Stimulated activated CD4-positive, alpha-beta T cell treated with anti-CD3 and anti-CD28 coated beads, Interleukin-4, amount 100 ng/mL, for 24 hours (primary cell): Measurements from ENCODE around the gene MARS1.
A peak's percentile ranks its signal among the peaks of the same experiment; 100 is the strongest.
"Not testable (repeated sequence)": the region's sequence is repeated elsewhere in the genome, so short reads cannot be mapped to it uniquely, and the experiment has no call there.

Experiments used
- DNase-seq: peaks from one replicate; pipeline ENCODE4 v3.0.0-alpha.2; 2020

Gene MARS1

DNA sequence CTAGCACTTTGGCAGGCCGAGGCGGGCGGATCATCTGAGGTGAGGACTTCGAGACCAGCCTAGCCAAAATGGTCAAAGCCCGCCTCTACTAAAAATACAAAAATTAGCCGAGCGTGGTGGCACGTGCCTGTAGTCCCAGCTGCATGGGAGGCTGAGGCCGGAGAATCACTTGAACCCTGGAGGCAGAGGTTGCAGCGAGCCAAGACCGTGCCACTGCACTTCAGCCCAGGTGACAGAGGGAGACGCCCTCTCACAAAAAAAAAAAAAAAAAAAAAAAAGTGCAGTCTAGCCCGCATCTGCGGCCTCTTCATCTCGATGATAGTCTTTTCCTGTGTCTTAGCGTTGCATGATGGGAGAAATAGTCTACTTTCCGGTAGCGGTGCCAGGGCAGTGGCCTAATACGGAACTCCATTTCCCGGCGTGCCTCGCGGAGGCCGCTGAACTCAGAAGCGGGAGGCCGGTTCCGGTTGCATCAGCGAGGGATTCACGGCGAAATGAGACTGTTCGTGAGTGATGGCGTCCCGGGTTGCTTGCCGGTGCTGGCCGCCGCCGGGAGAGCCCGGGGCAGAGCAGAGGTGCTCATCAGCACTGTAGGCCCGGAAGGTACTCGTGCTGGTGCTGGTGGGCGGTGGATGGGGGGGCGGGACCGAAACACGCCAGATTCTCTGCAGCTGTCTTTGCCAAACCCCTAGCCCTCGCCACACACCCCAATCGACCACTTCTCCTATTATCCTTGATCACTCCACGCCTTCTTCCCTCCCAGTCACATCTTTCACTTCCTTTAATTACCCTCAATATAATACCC is at the start of gene MARS1:
MARS1 (plus strand) TSS at position 472 of the 805 bp plus-strand sequence; CDS start at position 495, 23 bp downstream.
- DNase-seq, result peak; percentile 95

GRCh38 chr12:57438400-57438799 is 49.5 kb upstream of the MARS1 start:
- DNase-seq, result no peak

DNA sequence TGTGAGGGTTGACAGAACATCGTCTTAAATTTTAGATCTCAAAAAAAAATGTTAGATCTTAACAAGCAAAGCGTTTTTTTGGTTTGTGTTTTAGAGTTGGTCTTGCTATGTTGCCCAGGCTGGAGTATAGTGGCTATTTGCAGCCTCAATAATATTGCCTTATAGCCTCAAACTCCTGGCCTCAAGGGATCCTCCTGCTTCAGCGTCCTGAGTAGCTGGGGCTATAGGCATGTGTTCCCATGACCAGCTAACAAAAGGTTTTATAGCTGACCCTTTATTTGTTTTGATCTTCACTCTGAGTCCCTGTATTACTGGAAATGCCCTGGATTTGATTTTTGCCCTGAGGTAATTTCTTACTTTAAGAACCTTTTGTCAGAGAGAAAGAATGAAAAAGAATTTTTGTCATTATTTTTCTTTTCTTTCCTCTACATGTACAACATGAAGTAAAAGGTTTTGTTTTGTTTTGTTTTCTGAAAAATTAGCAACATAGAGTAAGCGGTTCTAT is 48.1 kb upstream of the MARS1 start:
- DNase-seq, result no peak

DNA sequence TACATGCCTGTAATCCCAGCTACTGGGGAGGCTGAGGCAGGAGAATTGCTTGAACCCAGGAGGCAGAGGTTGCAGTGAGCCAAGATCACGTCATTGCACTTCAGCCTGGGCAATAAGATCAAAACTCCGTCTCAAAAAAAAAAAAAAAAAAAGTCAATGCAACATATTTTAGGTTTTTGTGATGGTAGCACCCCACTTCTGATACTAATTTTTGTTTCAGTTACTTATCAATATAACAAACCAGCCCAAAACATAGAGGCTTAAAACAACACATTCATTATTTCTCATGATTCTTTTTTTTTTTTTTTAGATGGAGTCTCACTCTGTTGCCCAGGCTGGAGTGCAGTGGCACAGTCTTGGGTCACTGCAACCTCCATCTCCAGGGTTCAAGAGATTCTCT is 46.5 kb upstream of the MARS1 start:
- not testable (repeated sequence) for DNase-seq

DNA sequence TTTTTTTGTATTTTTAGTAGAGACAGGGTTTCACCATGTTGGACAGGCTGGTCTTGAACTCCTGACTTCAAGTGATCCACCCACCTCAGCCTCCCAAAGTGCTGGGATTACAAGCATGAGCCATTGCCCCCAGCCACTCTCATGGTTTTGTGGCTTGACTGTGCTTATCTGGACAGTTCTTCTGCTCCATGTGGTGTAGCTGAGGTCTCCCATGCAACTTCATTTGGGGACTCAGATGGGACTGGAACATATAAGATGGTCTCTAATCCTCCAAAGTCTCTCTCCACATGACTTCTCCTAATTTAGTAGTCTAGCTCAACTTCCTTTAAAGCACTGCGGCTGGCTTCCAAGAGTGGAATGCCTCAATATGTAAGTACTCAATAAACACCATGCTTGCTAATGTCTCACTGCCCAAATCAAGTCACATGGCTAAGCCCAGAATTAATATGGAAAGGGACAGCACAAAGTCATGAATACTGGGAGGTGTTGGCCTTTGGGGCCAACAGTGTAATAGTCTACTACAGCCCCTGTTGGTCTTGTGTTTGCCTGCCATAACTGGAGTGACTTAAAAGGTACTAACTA is 45.9 kb upstream of the MARS1 start:
- DNase-seq, result no peak

- DNase-seq, result not testable (repeated sequence)
Observed at GRCh38 chr12:57444337-57444736, 43.5 kb upstream of the MARS1 start.

DNA sequence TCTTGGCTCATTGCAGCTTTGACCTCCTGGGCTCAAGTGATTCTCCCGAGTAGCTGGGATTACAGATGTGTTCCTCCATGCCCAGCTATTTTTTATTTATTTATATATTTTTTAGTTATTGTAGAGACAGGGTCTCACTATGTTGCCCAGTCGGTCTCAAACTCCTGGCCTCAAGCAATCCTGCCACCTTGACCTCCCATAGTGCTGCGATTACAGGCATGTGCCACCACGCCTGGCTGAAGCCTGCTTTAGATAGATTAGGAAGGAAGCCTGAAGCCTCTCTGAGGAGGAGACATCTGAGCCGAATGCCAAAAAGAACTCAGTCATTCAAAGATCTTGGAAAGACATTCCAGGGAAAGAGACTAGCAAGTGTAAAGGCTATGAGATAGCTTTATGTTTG is 43.1 kb upstream of the MARS1 start:
- no peak for DNase-seq

GRCh38 chr12:57446292-57446960 is 41.4 kb upstream of the MARS1 start:
- DNase-seq, result no peak

DNA sequence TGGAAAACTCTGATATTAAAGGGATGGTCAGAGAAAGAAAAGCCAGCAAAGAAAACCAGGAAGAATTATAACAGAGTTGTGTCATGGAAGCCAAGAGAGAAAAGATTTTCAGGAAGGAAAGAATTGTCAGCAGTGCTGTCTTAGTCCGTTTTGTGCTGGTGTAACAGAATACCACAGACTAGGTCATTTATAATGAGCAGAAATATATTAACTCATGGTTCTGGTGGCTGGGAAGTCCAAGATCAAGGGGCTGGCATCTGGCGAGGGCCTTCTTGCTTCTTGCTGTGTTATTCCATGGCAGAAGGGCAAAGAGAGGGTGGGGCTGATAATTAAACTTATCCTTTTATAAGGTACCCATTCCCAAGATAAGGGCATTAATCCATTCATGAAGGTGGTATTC is 39.2 kb upstream of the MARS1 start:
- no peak for DNase-seq

DNA sequence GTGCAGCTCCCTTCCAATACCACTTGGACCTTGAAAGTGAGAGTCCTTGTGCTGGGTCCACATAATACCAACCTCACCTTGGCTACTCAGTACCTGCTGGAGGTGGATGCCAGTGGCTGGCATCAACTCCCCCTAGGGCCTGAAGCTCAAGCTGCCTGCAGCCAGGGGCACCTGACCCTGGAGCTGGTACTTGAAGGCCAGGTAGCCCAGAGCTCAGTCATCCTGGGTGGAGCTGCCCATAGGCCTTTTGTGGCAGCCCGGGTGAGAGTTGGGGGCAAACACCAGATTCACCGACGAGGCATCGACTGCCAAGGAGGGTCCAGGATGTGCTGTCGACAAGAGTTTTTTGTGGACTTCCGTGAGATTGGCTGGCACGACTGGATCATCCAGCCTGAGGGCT is 38.5 kb upstream of the MARS1 start:
- no peak for DNase-seq

- DNase-seq, result no peak
Observed at GRCh38 chr12:57450057-57450456, 37.8 kb upstream of the MARS1 start.

GRCh38 chr12:57451233-57451778 is 36.6 kb upstream of the MARS1 start:
- no peak for DNase-seq

DNA sequence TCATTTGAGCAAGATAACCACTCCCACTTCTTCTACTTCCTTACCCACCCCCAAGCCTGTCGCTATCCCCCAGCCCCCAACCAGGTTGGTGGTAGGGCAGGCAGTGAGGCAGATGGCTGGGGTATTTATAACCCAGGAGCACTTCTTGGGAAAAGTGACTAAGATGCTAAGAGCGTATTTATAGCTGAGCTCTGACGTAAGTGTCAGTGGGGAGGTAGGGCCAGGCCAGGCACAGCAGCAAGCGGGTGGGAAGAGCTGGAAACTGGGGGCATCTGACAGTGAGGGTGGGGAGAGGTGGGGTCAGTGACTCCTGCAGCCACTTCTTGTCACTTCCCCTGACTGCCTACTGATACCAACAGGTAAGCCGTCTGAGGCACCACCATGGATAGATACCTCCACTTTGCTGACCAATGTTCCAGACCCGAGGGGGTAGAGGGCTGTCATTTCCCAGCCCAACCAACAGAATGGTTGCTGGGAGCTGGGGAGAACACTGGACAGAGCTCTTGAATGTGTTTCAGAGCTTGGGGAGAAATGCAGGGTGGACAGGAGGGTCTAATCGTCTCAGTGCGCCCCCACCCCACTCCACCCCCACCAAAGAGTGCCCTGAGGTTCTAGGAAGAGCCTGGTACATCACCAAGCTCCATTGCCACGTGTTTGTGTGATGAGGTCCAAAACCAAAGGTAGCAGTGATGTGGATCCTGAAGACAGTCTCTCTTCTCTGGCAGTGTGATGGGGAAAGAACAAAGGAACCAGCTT is 35.5 kb upstream of the MARS1 start:
- no peak for DNase-seq

DNA sequence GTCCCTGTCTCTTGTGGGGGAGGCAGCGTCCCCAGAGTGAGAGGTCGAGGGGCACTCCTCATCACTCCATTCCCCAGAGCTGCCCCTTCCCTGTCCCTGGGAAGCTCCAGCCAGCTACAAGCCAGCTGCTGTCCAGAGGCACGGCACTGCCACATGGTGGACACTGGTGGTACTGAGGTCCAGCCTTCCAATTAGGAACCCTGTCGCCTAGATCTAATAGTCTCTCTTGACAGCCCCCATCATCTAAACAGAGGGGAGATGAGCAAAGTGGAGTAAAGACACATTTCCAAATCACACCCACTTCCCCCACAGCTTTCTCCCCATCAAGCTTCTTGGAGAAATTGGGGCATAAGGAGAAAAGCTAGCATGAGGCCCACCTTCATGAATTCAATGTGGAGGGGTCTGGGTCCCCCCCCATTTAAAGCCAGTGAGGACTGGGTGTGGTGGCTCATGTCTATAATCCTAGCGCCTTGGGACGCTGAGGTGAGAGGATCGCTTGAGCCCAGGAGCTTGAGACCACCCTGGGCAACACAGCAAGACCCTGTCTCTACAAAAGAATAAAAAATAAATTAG is 34.8 kb upstream of the MARS1 start:
- peak; percentile 63 for DNase-seq

DNA sequence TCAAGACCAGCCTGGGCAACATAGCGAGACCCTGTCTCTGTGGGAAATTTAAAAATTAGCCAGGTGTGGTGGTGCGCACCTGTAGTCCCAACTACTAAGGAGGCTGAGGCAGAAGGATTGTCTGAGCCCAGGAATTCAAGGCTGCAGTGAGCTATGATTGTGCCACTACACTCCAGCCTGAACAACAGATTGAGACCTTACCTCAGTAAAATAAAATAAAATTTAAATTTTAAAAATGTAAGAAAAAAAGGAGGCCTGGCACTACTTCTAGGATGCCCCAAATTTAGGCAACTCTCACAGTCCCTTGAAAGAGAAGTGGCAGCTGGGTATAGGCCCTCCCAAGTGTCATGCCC is 33.7 kb upstream of the MARS1 start:
- DNase-seq, result no peak

GRCh38 chr12:57454566-57455373 is 33.1 kb upstream of the MARS1 start, which contains the start of gene INHBE:
Gene INHBE, plus strand, starts transcription at chr12:57455307. Its CDS starts 230 bp downstream, at chr12:57455537.
- no peak for DNase-seq

GRCh38 chr12:57455374-57456144 is 32.3 kb upstream of the MARS1 start:
- DNase-seq, result no peak

DNA sequence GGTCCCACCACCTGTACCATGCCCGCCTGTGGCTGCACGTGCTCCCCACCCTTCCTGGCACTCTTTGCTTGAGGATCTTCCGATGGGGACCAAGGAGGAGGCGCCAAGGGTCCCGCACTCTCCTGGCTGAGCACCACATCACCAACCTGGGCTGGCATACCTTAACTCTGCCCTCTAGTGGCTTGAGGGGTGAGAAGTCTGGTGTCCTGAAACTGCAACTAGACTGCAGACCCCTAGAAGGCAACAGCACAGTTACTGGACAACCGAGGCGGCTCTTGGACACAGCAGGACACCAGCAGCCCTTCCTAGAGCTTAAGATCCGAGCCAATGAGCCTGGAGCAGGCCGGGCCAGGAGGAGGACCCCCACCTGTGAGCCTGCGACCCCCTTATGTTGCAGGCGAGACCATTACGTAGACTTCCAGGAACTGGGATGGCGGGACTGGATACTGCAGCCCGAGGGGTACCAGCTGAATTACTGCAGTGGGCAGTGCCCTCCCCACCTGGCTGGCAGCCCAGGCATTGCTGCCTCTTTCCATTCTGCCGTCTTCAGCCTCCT is 31.6 kb upstream of the MARS1 start:
- DNase-seq, result peak; percentile 55

DNA sequence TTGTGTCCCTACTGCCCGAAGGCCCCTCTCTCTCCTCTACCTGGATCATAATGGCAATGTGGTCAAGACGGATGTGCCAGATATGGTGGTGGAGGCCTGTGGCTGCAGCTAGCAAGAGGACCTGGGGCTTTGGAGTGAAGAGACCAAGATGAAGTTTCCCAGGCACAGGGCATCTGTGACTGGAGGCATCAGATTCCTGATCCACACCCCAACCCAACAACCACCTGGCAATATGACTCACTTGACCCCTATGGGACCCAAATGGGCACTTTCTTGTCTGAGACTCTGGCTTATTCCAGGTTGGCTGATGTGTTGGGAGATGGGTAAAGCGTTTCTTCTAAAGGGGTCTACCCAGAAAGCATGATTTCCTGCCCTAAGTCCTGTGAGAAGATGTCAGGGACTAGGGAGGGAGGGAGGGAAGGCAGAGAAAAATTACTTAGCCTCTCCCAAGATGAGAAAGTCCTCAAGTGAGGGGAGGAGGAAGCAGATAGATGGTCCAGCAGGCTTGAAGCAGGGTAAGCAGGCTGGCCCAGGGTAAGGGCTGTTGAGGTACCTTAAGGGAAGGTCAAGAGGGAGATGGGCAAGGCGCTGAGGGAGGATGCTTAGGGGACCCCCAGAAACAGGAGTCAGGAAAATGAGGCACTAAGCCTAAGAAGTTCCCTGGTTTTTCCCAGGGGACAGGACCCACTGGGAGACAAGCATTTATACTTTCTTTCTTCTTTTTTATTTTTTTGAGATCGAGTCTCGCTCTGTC is 31.0 kb upstream of the MARS1 start:
- no peak for DNase-seq

DNA sequence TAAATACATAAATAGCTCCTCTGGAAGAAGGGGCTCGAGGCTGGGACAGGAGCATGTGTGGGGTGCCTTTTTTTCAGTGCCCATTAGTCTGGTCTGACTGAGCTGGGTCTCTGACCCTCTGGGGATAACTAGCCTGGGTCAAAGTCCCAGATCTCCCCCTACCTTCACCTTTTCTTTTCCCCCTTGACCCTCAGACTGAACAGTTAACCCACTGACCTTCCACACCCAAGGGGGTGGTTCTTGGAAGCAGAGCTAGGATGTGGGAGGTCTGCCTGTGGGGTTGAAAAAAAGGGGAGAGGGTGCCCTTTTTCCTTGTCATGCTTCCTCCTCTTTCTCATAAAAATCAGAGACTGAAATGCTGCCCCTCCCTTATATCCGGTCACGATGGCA is 29.2 kb upstream of the MARS1 start:
- DNase-seq, result no peak
